Liver (tissue), 9 donors: ENCODE measurements around the gene TRNT1. TPM values are rescaled to one million over a fixed set of nuclear protein-coding genes. Genes with fewer than 3 reads are reported as not detected.

Experiments
- DNase-seq: peaks from one replicate; pipeline ENCODE4 v3.0.0-alpha.2; 2017; ENCODE audit warnings: low spot score
- H3K27ac ChIP-seq, 2 donors: one replicate each; pipeline ENCODE4 v1.7.0; 2013; ENCODE audit warnings: inconsistent platforms in 2 of 2, low read length in 2 of 2, control low read depth in 1 of 2, low read depth in 1 of 2, mild to moderate bottlenecking in 1 of 2
- H3K27me3 ChIP-seq, 4 donors: one replicate each; pipeline versions ENCODE4 v1.6.1 to v1.7.0; 2013; ENCODE audit warnings: low read length in 3 of 4, inconsistent platforms in 1 of 4, mild to moderate bottlenecking in 1 of 4, moderate library complexity in 1 of 4; ENCODE audit not compliant: control insufficient read depth in 4 of 4, insufficient read depth in 4 of 4
- H3K36me3 ChIP-seq, 4 donors: one replicate each; pipeline versions ENCODE4 v1.6.1 to v1.7.0; 2013; ENCODE audit warnings: low read length in 3 of 4, mild to moderate bottlenecking in 3 of 4, low read depth in 1 of 4, moderate library complexity in 1 of 4; ENCODE audit not compliant: control insufficient read depth in 4 of 4, insufficient read depth in 3 of 4
- H3K4me1 ChIP-seq, 4 donors: one replicate each; pipeline versions ENCODE4 v1.6.1 to v1.7.0; 2013; ENCODE audit warnings: low read length in 3 of 4, mild to moderate bottlenecking in 3 of 4, moderate library complexity in 1 of 4; ENCODE audit not compliant: control insufficient read depth in 4 of 4, insufficient read depth in 4 of 4
- H3K4me3 ChIP-seq, 3 donors: one replicate each; pipeline versions ENCODE4 v1.6.1 to v1.7.0; 2013; ENCODE audit warnings: low read length in 3 of 3, control low read depth in 1 of 3, low read depth in 1 of 3, mild to moderate bottlenecking in 1 of 3
- H3K9ac ChIP-seq, 2 donors: one replicate each; pipeline ENCODE4 v1.7.0; 2013; ENCODE audit warnings: low read length in 2 of 2, mild to moderate bottlenecking in 2 of 2, moderate library complexity in 2 of 2, control low read depth in 1 of 2, low read depth in 1 of 2
- H3K9me3 ChIP-seq, 4 donors: one replicate each; pipeline versions ENCODE4 v1.6.1 to v1.7.0; 2013; ENCODE audit warnings: low read length in 3 of 4; ENCODE audit not compliant: control insufficient read depth in 4 of 4
- EGR1 ChIP-seq, 2 donors: IDR thresholded peaks; 2 replicates each; pipeline ENCODE4 v1.6.1; 2016 to 2018; ENCODE audit warnings: antibody characterized with exemption in 2 of 2, low read depth in 2 of 2
- FOXA1 ChIP-seq: IDR thresholded peaks from 2 replicates; pipeline ENCODE4 v1.6.1; 2016; ENCODE audit warnings: antibody characterized with exemption
- FOXA2 ChIP-seq: IDR thresholded peaks from 2 replicates; pipeline ENCODE4 v1.6.1; 2016; ENCODE audit warnings: antibody characterized with exemption
- GABPA ChIP-seq, 2 donors: IDR thresholded peaks in 1 of 2; conservative IDR thresholded peaks in 1 of 2; 2 replicates each; pipeline ENCODE4 v1.6.1; 2016; ENCODE audit warnings: antibody characterized with exemption in 2 of 2, mild to moderate bottlenecking in 1 of 2, moderate library complexity in 1 of 2
- HNF4A ChIP-seq, 2 donors: conservative IDR thresholded peaks; 2 replicates each; pipeline ENCODE4 v1.6.1; 2016; ENCODE audit warnings: antibody characterized with exemption in 2 of 2, mild to moderate bottlenecking in 2 of 2
- HNF4G ChIP-seq: IDR thresholded peaks from 2 replicates; pipeline ENCODE4 v1.6.1; 2016; ENCODE audit warnings: antibody characterized with exemption
- JUND ChIP-seq, 2 donors: IDR thresholded peaks; 2 replicates each; pipeline ENCODE4 v1.6.1; 2016; ENCODE audit warnings: antibody characterized with exemption in 2 of 2
- NR2F2 ChIP-seq: IDR thresholded peaks from 2 replicates; pipeline ENCODE4 v1.6.1; 2016; ENCODE audit warnings: antibody characterized with exemption
- RXRA ChIP-seq, 2 donors: IDR thresholded peaks; 2 replicates each; pipeline ENCODE4 v1.6.1; 2017 to 2018; ENCODE audit warnings: antibody characterized with exemption in 2 of 2, mild to moderate bottlenecking in 1 of 2
- SP1 ChIP-seq: IDR thresholded peaks from 2 replicates; pipeline ENCODE4 v1.6.1; 2018; ENCODE audit warnings: antibody characterized with exemption, mild to moderate bottlenecking
- YY1 ChIP-seq: IDR thresholded peaks from 2 replicates; pipeline ENCODE4 v1.6.1; 2016; ENCODE audit warnings: antibody characterized with exemption, mild to moderate bottlenecking
- WGBS: extraction: QIAGEN DNeasy Blood & Tissue Kit; methylation state at CpG from one replicate; pipeline ENCODE4 v1.1.7; 2013; 5-methylcytosine and 5-hydroxymethylcytosine counted together
- polyA plus RNA-seq, 2 donors: library from polyadenylated mRNA; stranded (reverse) in 1 of 2; unstranded in 1 of 2; fragments of 200-250 nt in 1 of 2; fragments of >200 nt in 1 of 2; fragmentation: Nextera tagmentation in 1 of 2; extraction: Ambion mirVana in 1 of 2; gene quantifications; one replicate each; pipeline versions ENCODE4 v1.2.1 to v1.2.3, GENCODE V29; 2013 to 2015
- total RNA-seq, 2 donors: library from RNA; depleted of rRNA; stranded (reverse); fragments of >200 nt; gene quantifications; one replicate each; pipeline ENCODE4 v1.2.3, GENCODE V29; 2014
- TF ChIP-seq, protein P1 (sequence below): fragments of 150-350 bp; IDR thresholded peaks from 2 replicates; pipeline ENCODE4 v1.5.1; 2017; ENCODE audit warnings: improper control_type of control experiment, low read depth, low read length; ENCODE audit not compliant: missing input control
- TF ChIP-seq, protein P2 (sequence below): IDR thresholded peaks from 2 replicates; pipeline ENCODE4 v1.6.1; 2016; ENCODE audit warnings: antibody characterized with exemption
- donor health status: healthy.
- donor health status: healthy.
- donor health status: healthy.
- donor health status: healthy.
- donor health status: healthy.

The TRNT1 gene
- total and polyA plus RNA-seq, 4 donors, result 6.4 to 18.2 (median 11.3) TPM

DNA sequence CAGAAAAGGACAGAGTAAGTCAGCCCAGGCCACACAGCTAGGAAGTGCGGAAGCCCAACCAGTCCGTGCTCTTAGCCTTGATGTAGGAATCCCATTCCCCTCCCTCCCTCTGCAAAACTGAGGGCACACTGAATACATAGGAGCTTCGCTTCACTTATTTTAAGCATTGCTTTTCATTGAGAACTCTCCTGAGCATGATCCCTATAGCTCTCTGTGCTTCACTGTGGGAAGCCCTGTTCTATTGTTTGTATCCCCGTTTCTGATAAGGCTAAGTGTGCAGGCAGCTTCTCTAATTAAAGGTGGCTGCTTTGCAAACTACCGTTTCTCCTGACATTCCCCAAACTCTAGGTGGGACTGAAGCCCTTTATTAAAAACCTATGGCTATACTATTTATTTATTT, 46.4 kb upstream of the TRNT1 start:
- no peak overlapping the region for H3K4me3 ChIP-seq
- no peaks in the 10 kb centered on the region for H3K9me3 ChIP-seq

DNA sequence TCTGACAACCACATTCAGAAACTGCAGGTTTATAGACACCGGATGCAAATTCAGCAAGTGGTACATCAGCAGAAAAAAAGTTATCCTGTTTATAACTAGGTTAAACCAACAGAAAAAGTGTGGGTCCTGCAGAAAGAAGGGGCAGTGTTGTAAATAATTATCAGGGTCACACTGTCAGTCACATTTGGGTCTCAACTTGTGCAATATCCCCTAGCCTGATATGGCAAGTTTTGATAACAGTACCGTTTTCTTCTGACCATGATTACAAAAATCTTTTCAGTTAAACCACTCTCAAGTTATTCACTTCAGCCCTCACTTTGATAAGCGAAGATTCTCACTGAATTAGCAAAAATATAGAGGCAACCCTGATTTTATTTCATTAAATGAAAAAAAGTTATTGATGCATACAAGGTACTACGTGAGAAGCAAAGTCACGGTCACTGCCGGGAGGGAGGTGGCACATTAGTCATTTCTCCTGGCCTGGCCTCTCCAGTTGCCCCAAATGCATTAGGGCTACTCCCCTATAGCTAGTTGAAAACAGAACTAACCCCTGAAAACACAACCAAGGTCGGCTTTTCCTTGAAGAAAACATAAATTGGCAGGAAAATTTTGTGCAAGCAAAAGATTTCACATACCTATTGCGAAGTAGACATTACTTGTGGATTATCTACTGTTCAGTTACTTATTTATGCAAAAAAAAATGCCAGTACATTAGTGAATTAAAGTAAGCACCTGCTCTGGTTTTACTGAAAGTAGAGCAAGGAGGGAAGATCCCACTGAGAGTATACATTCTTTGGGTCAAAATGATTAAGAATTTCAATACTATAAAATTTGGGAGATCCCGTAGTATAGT, 45.1 kb upstream of the TRNT1 start:
- TF ChIP-seq RXRA (IDR thresholded peaks at IDR 0.05) (no peak), GABPA (IDR thresholded peaks at IDR 0.05 in 1 of 2, conservative IDR thresholded peaks at IDR 0.05 in 1 of 2) (no peak), YY1 (no peak)
- no peak overlapping the region for H3K27ac ChIP-seq
- no peak overlapping the region for H3K9ac ChIP-seq
- H3K9me3 ChIP-seq, result no peaks in the 10 kb centered on the region
- peaks cover 0 to 6% (median 0%) of the 10 kb centered on the region in 4 donors for H3K27me3 ChIP-seq
- H3K4me1 ChIP-seq, result no peaks in the 10 kb centered on the region
- WGBS, result 75% methylated on average over 9 of the region's 9 CpGs
- H3K4me3 ChIP-seq, result no peak overlapping the region
- no peaks in the 10 kb centered on the region for H3K36me3 ChIP-seq
- no peak for DNase-seq

More for the DNA sequence above, 46.4 kb upstream of the TRNT1 start:
- WGBS, result 48% methylated on average over 5 of the region's 5 CpGs
- TF ChIP-seq HNF4G (no peak), YY1 (no peak), RXRA (IDR thresholded peaks at IDR 0.05) (no peak), FOXA2 (no peak), SP1 (no peak), NR2F2 (no peak), FOXA1 (no peak), HNF4A (conservative IDR thresholded peaks at IDR 0.05) (no peak), EGR1 (IDR thresholded peaks at IDR 0.05; ENCODE audit: low read depth in 2 of 2) (no peak)
- TF ChIP-seq, protein P1, sequence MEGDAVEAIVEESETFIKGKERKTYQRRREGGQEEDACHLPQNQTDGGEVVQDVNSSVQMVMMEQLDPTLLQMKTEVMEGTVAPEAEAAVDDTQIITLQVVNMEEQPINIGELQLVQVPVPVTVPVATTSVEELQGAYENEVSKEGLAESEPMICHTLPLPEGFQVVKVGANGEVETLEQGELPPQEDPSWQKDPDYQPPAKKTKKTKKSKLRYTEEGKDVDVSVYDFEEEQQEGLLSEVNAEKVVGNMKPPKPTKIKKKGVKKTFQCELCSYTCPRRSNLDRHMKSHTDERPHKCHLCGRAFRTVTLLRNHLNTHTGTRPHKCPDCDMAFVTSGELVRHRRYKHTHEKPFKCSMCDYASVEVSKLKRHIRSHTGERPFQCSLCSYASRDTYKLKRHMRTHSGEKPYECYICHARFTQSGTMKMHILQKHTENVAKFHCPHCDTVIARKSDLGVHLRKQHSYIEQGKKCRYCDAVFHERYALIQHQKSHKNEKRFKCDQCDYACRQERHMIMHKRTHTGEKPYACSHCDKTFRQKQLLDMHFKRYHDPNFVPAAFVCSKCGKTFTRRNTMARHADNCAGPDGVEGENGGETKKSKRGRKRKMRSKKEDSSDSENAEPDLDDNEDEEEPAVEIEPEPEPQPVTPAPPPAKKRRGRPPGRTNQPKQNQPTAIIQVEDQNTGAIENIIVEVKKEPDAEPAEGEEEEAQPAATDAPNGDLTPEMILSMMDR, result no peak
- TF ChIP-seq, protein P2, sequence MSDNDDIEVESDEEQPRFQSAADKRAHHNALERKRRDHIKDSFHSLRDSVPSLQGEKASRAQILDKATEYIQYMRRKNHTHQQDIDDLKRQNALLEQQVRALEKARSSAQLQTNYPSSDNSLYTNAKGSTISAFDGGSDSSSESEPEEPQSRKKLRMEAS, result no peak
- no peaks in the 10 kb centered on the region for H3K4me1 ChIP-seq
- H3K27ac ChIP-seq, result no peak overlapping the region
- no peak for DNase-seq
- H3K9ac ChIP-seq, result no peak overlapping the region
- no peaks in the 10 kb centered on the region for H3K36me3 ChIP-seq
- H3K27me3 ChIP-seq, result peaks cover 0 to 6% (median 0%) of the 10 kb centered on the region in 4 donors

DNA sequence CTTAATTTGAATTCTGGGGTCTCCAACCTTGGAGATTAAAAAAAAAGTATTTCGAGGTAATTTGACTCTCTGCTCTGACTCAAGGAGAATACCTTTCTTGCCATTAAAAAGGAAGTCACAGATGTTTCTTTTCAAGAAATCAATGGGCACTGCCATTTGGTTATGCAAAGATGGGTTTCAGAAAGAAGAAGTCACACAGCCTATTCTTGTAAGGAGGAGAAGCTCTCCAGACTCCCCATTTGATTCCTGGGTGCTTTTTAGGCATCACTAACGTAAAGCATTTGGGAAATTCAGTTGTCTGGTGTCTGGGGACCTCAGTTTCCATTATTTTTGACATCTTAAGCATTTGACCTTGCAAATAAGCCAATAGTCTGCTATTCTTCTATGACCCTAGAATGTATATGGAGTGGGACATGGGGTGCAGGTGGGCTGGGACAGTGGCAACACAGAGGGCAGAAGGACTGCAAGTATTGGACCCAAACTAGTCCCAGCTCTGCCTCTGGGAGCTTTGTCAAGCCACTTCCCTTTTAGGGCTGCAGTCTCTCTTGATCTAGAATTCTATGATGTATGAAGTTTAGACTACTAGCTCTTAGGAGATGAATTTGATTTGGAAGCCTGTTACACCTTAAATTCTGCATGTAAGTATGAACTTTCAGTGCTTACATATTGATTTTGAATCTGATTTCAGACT, 44.4 kb upstream of the TRNT1 start:
- Histone ChIP-seq H3K36me3 (no peaks in the 10 kb centered on the region), H3K4me3 (no peak overlapping the region), H3K27me3 (peaks cover 0 to 4% (median 0%) of the 10 kb centered on the region in 4 donors), H3K9me3 (no peaks in the 10 kb centered on the region), H3K27ac (no peak overlapping the region), H3K4me1 (no peaks in the 10 kb centered on the region), H3K9ac (no peak overlapping the region)
- 60% methylated on average over 2 of the region's 2 CpGs for WGBS
- DNase-seq, result no peak
- TF ChIP-seq JUND (IDR thresholded peaks at IDR 0.05), result no peak
- no peak for TF ChIP-seq RXRA (IDR thresholded peaks at IDR 0.05)
- TF ChIP-seq NR2F2, result no peak
